GM10266 (cell line): Measurements from ENCODE around the gene CERS1.

Source experiments
- DNase-seq: peaks from one replicate; pipeline ENCODE4 v3.0.0; 2012; ENCODE audit errors: extremely low spot score
- CTCF ChIP-seq: IDR thresholded peaks from 2 replicates; pipeline ENCODE4 v1.5.1; 2012; ENCODE audit warnings: mild to moderate bottlenecking, low read depth; ENCODE audit not compliant: control insufficient read depth, insufficient read depth; ENCODE audit errors: missing control alignments

Gene CERS1

DNA sequence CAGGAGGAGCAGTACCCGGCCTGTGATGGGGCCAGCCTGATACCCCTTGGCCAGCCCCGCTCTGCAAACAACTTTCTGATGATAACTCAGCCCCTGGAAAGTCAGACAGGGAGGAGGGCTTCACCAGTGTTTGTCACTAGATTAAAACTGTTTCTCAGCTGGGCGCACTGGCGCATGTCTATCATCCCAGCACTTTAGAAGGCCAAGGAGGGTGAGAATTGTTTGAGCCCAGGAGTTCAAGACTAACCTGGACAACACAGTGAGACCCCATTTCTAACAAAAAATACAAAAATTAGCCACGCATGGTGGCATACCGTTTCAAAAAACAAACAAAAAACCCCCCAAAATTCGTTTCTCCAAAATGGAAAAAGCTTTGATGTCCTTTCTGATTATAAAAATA is 5.5 kb upstream of the CERS1 start:
- DNase-seq = no peak
- TF ChIP-seq CTCF = no peak

GRCh38 chr19:18900700-18901481 is 4.9 kb upstream of the CERS1 start:
- no peak for TF ChIP-seq CTCF
- no peak for DNase-seq

GRCh38 chr19:18899624-18900560 is 3.9 kb upstream of the CERS1 start:
- no peak for TF ChIP-seq CTCF
- no peak for DNase-seq

DNA sequence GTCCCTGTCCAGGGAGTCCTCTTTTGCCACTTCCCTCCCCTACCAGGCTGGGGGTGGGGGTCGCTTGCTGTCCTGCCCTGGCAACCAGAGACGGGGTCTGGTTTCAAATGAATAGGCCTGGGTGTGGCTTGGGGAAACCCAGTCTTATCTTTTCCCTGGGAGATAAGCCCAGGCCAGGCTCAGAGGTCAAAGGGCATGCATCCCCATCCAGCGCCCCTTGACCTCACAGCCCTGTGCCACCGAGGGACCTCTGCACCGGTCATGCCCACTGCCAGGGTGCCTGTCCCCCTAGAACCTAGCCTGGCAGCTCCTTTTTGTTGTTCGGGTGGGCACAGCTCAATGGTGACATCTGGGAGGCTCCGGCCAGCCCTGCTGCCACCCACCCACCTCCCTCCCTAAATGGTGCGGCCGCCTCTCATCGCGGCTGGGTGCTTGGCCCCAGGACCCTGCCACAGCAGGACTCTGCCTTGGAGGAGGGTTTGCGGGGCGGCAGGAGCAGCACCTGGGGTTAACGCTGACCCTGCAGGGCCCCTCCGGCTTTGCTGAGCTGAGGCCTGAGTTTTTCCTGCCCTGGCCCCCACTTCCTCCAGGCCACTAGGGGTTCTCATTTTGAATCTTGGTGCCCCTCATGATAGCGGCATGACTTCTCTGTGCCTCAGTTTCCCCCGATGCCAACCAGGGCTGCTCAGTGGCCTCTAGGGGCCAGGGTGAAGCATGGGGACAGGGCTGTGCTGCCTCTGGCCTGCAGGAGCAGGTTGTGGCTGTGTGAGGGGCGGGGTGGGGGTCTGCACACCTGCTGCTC is 2.9 kb upstream of the CERS1 start:
- no peak for DNase-seq
- TF ChIP-seq CTCF = no peak

- no peak for DNase-seq
- no peak for TF ChIP-seq CTCF
These were observed 2.2 kb upstream of the CERS1 start for GRCh38 chr19:18898081-18898606.

GRCh38 chr19:18897094-18898029 is 1.4 kb upstream of the CERS1 start:
- no peak for TF ChIP-seq CTCF
- no peak for DNase-seq
